ENCODE data around the gene IGSF21. TPM values are rescaled to one million over a fixed set of nuclear protein-coding genes. Genes with fewer than 3 reads are reported as not detected.

Gene IGSF21
- total RNA-seq, 1 donor = not detected

DNA sequence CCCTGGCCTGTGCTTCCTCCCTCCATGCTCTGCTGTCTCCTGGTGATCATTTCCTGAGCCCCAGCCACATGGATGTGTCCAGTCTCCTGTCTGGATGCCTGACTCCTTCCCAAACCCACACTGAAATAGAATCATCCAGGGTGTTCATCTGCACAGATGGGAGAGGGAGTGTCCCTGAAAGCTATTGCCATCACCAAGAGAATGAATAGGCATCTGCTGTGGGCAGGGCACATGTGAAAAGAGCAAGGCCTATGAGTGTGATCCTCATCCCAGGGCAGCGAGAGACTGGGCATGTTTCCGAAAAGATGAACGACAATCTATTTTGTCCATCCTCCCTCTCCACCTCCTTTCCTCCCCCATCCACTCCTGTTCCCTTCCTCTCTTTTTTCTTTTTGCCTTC is 5.0 kb downstream of the IGSF21 start:
- TF ChIP-seq, protein P1, sequence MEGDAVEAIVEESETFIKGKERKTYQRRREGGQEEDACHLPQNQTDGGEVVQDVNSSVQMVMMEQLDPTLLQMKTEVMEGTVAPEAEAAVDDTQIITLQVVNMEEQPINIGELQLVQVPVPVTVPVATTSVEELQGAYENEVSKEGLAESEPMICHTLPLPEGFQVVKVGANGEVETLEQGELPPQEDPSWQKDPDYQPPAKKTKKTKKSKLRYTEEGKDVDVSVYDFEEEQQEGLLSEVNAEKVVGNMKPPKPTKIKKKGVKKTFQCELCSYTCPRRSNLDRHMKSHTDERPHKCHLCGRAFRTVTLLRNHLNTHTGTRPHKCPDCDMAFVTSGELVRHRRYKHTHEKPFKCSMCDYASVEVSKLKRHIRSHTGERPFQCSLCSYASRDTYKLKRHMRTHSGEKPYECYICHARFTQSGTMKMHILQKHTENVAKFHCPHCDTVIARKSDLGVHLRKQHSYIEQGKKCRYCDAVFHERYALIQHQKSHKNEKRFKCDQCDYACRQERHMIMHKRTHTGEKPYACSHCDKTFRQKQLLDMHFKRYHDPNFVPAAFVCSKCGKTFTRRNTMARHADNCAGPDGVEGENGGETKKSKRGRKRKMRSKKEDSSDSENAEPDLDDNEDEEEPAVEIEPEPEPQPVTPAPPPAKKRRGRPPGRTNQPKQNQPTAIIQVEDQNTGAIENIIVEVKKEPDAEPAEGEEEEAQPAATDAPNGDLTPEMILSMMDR (IDR thresholded peaks at IDR 0.05; ENCODE audit: extremely low read depth, low read depth, low read length) = no peak
- no peak for DNase-seq (ENCODE audit: insufficient read length, low spot score, missing footprints)
- Histone ChIP-seq H3K9me3 (ENCODE audit: low read depth, low read length) (no peaks in the 10 kb centered on the region), H2AFZ (ENCODE audit: low read length) (no peak overlapping the region), H3K4me2 (ENCODE audit: insufficient read depth, low read length) (no peak overlapping the region), H3K79me2 (ENCODE audit: insufficient read depth, low read length) (no peaks in the 10 kb centered on the region), H3K4me1 (ENCODE audit: insufficient read depth, low read length) (no peaks in the 10 kb centered on the region), H4K20me1 (ENCODE audit: insufficient read depth, low read length) (no peaks in the 10 kb centered on the region), H3K27ac (ENCODE audit: low read depth, low read length) (no peak overlapping the region), H3K4me3 (ENCODE audit: insufficient read depth, low read length) (no peak overlapping the region), H3K36me3 (ENCODE audit: insufficient read depth, low read length) (no peaks in the 10 kb centered on the region), H3K27me3 (ENCODE audit: insufficient read depth, low read length) (peaks cover 44% of the 10 kb centered on the region)

DNA sequence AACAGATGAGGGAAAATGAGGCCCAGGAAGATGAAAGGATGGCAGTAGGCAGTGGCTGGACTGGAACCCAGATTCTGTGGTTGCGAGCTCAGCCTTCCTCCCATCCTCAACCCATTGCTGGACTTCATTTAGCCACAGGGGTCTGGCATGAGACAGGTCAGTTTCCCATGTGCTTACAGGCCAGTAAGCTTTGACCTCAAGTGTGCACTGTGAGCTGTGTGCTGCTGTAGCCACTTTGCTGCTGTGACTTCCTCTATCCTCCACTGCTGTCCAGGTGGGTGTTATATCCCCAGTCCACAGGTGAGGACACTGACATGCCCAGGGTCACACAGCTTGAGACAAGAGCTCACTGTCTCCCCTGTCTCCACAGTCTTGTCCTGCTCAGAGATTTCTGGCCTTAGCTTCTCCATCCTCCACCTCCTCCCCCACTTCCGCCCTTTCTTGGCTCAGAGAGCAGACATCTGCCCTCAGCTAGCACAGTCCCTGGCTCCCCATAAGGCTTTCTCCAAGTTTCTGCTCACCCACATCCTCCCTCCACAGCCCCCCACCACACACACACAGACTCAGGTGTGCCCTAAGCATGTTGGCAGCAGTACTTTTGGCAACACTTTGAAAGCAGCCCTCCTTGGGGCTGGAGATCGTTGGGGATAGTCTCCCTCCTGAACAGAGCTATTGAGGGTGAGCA is 7.3 kb downstream of the IGSF21 start:
- Histone ChIP-seq H3K9me3 (ENCODE audit: low read depth, low read length) (no peaks in the 10 kb centered on the region), H3K4me3 (ENCODE audit: insufficient read depth, low read length) (no peak overlapping the region), H3K79me2 (ENCODE audit: insufficient read depth, low read length) (no peaks in the 10 kb centered on the region), H3K4me1 (ENCODE audit: insufficient read depth, low read length) (no peaks in the 10 kb centered on the region), H3K4me2 (ENCODE audit: insufficient read depth, low read length) (no peak overlapping the region), H4K20me1 (ENCODE audit: insufficient read depth, low read length) (no peaks in the 10 kb centered on the region), H3K27me3 (ENCODE audit: insufficient read depth, low read length) (peaks cover 26% of the 10 kb centered on the region), H3K36me3 (ENCODE audit: insufficient read depth, low read length) (no peaks in the 10 kb centered on the region), H2AFZ (ENCODE audit: low read length) (no peak overlapping the region), H3K27ac (ENCODE audit: low read depth, low read length) (no peak overlapping the region)
- DNase-seq (ENCODE audit: insufficient read length, low spot score, missing footprints) = peak; percentile 87
- TF ChIP-seq, protein P1 (IDR thresholded peaks at IDR 0.05; ENCODE audit: extremely low read depth, low read depth, low read length) = no peak

DNA sequence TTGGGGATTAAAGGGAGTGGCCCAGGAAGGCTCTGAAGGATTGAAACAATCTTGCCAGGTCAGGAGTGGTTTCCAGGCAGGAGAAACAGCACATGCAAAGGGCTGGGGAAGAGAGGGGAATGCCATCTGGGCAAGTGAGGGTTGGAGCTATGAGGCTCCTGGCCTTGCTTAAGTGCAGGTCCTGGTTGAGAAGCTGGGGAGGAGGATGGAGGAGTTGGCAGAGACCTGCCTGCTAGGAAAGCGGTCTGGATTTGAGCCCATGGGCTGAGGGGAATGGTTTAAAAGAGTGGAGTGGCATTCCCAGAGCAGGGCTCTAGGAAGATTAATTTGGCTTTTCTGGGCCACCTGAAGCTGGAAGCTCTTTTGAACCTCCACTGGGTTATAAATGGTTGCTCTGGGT is 9.2 kb downstream of the IGSF21 start:
- TF ChIP-seq, protein P1 (IDR thresholded peaks at IDR 0.05; ENCODE audit: extremely low read depth, low read depth, low read length) = no peak
- Histone ChIP-seq H3K27ac (ENCODE audit: low read depth, low read length) (no peak overlapping the region), H4K20me1 (ENCODE audit: insufficient read depth, low read length) (no peaks in the 10 kb centered on the region), H3K4me2 (ENCODE audit: insufficient read depth, low read length) (no peak overlapping the region), H3K36me3 (ENCODE audit: insufficient read depth, low read length) (no peaks in the 10 kb centered on the region), H3K4me1 (ENCODE audit: insufficient read depth, low read length) (no peaks in the 10 kb centered on the region), H3K79me2 (ENCODE audit: insufficient read depth, low read length) (no peaks in the 10 kb centered on the region), H3K9me3 (ENCODE audit: low read depth, low read length) (no peaks in the 10 kb centered on the region), H2AFZ (ENCODE audit: low read length) (no peak overlapping the region), H3K4me3 (ENCODE audit: insufficient read depth, low read length) (no peak overlapping the region), H3K27me3 (ENCODE audit: insufficient read depth, low read length) (peaks cover 8% of the 10 kb centered on the region)
- peak; percentile 57 for DNase-seq (ENCODE audit: insufficient read length, low spot score, missing footprints)

DNA sequence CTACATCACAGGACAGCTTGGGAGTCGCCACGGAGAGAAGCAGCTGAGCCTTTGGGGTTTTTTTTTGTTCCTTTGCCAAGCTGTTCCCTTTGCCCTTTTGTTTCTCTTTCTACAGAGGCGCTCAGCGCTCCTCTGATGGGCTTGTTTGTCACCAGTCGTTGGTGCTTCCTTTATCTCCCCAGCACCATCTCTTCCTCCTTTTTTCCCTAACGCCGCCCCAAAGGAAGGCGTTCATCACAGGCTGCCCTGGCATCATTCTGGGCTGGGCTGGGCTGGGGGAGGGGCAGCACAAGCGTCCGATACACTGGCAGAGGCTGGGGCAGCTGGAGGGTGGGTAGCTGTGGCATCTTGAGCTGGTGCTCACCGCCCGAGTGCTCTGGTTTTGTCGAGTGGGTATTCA is 10.5 kb downstream of the IGSF21 start:
- peak; percentile 19 for DNase-seq (ENCODE audit: insufficient read length, low spot score, missing footprints)
- Histone ChIP-seq H4K20me1 (ENCODE audit: insufficient read depth, low read length) (no peaks in the 10 kb centered on the region), H3K27ac (ENCODE audit: low read depth, low read length) (no peak overlapping the region), H3K36me3 (ENCODE audit: insufficient read depth, low read length) (no peaks in the 10 kb centered on the region), H2AFZ (ENCODE audit: low read length) (no peak overlapping the region), H3K79me2 (ENCODE audit: insufficient read depth, low read length) (no peaks in the 10 kb centered on the region), H3K27me3 (ENCODE audit: insufficient read depth, low read length) (no peaks in the 10 kb centered on the region), H3K4me2 (ENCODE audit: insufficient read depth, low read length) (no peak overlapping the region), H3K9me3 (ENCODE audit: low read depth, low read length) (no peaks in the 10 kb centered on the region), H3K4me3 (ENCODE audit: insufficient read depth, low read length) (no peak overlapping the region), H3K4me1 (ENCODE audit: insufficient read depth, low read length) (no peaks in the 10 kb centered on the region)
- TF ChIP-seq, protein P1 (IDR thresholded peaks at IDR 0.05; ENCODE audit: extremely low read depth, low read depth, low read length) = no peak
